B cell (primary cell): ENCODE data around the gene SERPINB1. TPM values are rescaled to one million over a fixed set of nuclear protein-coding genes. Genes with fewer than 3 reads are reported as not detected.

ENCODE experiments used
- ATAC-seq: fragments of 200-7000 bp; cut with Tn5 transposase; one replicate; pipeline ENCODE4 v1.10.0; 2021; ENCODE audit warnings: low read depth, mild to moderate bottlenecking, moderate number of reproducible peaks, moderate library complexity
- CTCF ChIA-PET: fragments of 350-600 bp; sonication (Branson Sonifier 250); formaldehyde crosslinking; loops from one replicate; lab custom pipeline; 2021; ENCODE audit warnings: antibody characterized with exemption, inconsistent platforms; lab: Charles Lee
- POLR2A ChIA-PET: fragments of 350-600 bp; sonication (Branson Sonifier 250); formaldehyde crosslinking; loops from one replicate; lab custom pipeline; 2021; ENCODE audit warnings: antibody characterized with exemption; lab: Charles Lee
- DNase-seq: peaks from one replicate; pipeline ENCODE4 v3.0.0; 2013
- H2AFZ ChIP-seq: 2 replicates; pipeline ENCODE4 v1.6.1; 2012; ENCODE audit warnings: mild to moderate bottlenecking, low read depth, low read length; ENCODE audit not compliant: insufficient read depth, poor library complexity, severe bottlenecking
- H3K27ac ChIP-seq, 2 donors: 1 replicate in 1 of 2; 2 replicates in 1 of 2; pipeline ENCODE4 v1.5.1; 2012 to 2013; ENCODE audit warnings: low read length in 2 of 2, mild to moderate bottlenecking in 2 of 2, moderate library complexity in 1 of 2
- H3K27me3 ChIP-seq, 4 experiments: fragments of 200-600 bp in 1 of 4; sonication (generic) in 1 of 4; replicated peaks in 1 of 4; 1 replicate in 2 of 4; 2 replicates in 2 of 4; pipeline versions ENCODE4 v1.6.1 to v1.7.0; 2013 to 2016; ENCODE audit warnings: low read length in 3 of 4, mild to moderate bottlenecking in 2 of 4, mixed read lengths in 1 of 4, moderate library complexity in 1 of 4; ENCODE audit not compliant: insufficient read depth in 4 of 4, control insufficient read depth in 3 of 4; ENCODE audit errors: control extremely low read depth in 1 of 4
- H3K36me3 ChIP-seq, 2 experiments: replicated peaks in 1 of 2; 1 replicate in 1 of 2; 2 replicates in 1 of 2; pipeline versions ENCODE4 v1.6.1 to v1.7.1; 2013; ENCODE audit warnings: low read length in 1 of 2; ENCODE audit not compliant: insufficient read depth in 2 of 2, control insufficient read depth in 1 of 2; ENCODE audit errors: control extremely low read depth in 1 of 2, extremely low read depth in 1 of 2
- H3K4me1 ChIP-seq, 2 donors: fragments of 200-600 bp in 1 of 2; sonication (generic) in 1 of 2; 1 replicate in 1 of 2; 2 replicates in 1 of 2; pipeline versions ENCODE4 v1.5.1 to v1.6.1; 2013 to 2017; ENCODE audit warnings: low read length in 2 of 2; ENCODE audit not compliant: control insufficient read depth in 2 of 2, insufficient read depth in 2 of 2
- H3K4me2 ChIP-seq: replicated peaks from 2 replicates; pipeline ENCODE3; 2012; ENCODE audit warnings: mild to moderate bottlenecking, low read depth, low read length; ENCODE audit not compliant: poor library complexity, severe bottlenecking
- H3K4me3 ChIP-seq, 5 experiments: fragments of 200-600 bp in 1 of 5; sonication (generic) in 1 of 5; 1 replicate in 3 of 5; 2 replicates in 2 of 5; pipeline versions ENCODE4 v1.5.1 to v1.7.0; 2011 to 2016; ENCODE audit warnings: low read length in 4 of 5, mild to moderate bottlenecking in 4 of 5, low read depth in 2 of 5, control low read depth in 1 of 5, moderate library complexity in 1 of 5; ENCODE audit not compliant: insufficient read depth in 1 of 5; ENCODE audit errors: control extremely low read depth in 1 of 5, extremely low read depth in 1 of 5
- H3K79me2 ChIP-seq: fragments of 200-600 bp; sonication (generic); one replicate; pipeline ENCODE4 v1.6.0; 2016; ENCODE audit warnings: low read length; ENCODE audit not compliant: control insufficient read depth, insufficient read depth
- H3K9ac ChIP-seq: fragments of 200-600 bp; sonication (generic); 2 replicates; pipeline ENCODE4 v1.6.1; 2017; ENCODE audit warnings: mild to moderate bottlenecking, low read length, moderate library complexity
- H3K9me3 ChIP-seq, 3 donors: one replicate each; pipeline versions ENCODE4 v1.6.1 to v1.7.1; 2013; ENCODE audit warnings: low read length in 2 of 3; ENCODE audit not compliant: control insufficient read depth in 2 of 3, insufficient read depth in 1 of 3; ENCODE audit errors: control extremely low read depth in 1 of 3
- H4K20me1 ChIP-seq: 2 replicates; pipeline ENCODE4 v1.6.0; 2012; ENCODE audit warnings: mild to moderate bottlenecking, low read length; ENCODE audit not compliant: insufficient read depth, control insufficient read depth, poor library complexity, severe bottlenecking
- H3K27ac Mint-ChIP-seq: one replicate; pipeline ENCODE4 v1.8.0; 2021; ENCODE audit warnings: mixed read lengths
- H3K27me3 Mint-ChIP-seq: one replicate; pipeline ENCODE4 v1.8.0; 2021; ENCODE audit warnings: mixed read lengths
- H3K4me1 Mint-ChIP-seq: one replicate; pipeline ENCODE4 v1.8.0; 2021; ENCODE audit warnings: mixed read lengths
- H3K4me3 Mint-ChIP-seq: one replicate; pipeline ENCODE4 v1.8.0; 2021; ENCODE audit warnings: mixed read lengths
- H3K9me3 Mint-ChIP-seq: one replicate; pipeline ENCODE4 v1.8.0; 2022; ENCODE audit warnings: mixed read lengths; ENCODE audit not compliant: insufficient read depth
- CTCF ChIP-seq: fragments of 200-600 bp; IDR thresholded peaks from one replicate; pipeline ENCODE4 v1.8.0; 2022; ENCODE audit warnings: antibody characterized with exemption, mild to moderate bottlenecking
- EZH2 ChIP-seq: IDR thresholded peaks from 2 replicates; pipeline ENCODE4 v1.6.1; 2012; ENCODE audit warnings: borderline replicate concordance, low read depth, mild to moderate bottlenecking, moderate library complexity, low read length; ENCODE audit not compliant: insufficient read depth, poor library complexity, severe bottlenecking
- WGBS: methylation state at CpG from one replicate; pipeline ENCODE4 v1.1.5; 2013; ENCODE audit warnings: missing lambda C conversion rate; ENCODE audit not compliant: insufficient coverage; 5-methylcytosine and 5-hydroxymethylcytosine counted together
- intact Hi-C: fragments of 100-400 bp; cut with micrococcal nuclease; formaldehyde crosslinking; loops from one replicate; pipeline ENCODE4 v1.10.0; 2022
- polyA plus RNA-seq: library from polyadenylated mRNA; depleted of rRNA; stranded (reverse); fragments of >200 nt; gene quantifications from 2 replicates; pipeline ENCODE4 v1.2.3, GENCODE V29; 2012
- total RNA-seq, 2 donors: library from RNA; stranded (reverse); fragments of 120-200 nt in 1 of 2; gene quantifications; 1 replicate in 1 of 2; 2 replicates in 1 of 2; pipeline versions ENCODE4 v1.2.3 to v1.2.4, GENCODE V29; 2013 to 2022

Gene SERPINB1
- total and polyA plus RNA-seq, 2 donors (not counting 1 experiment from before 2014, with no cell fraction given): 23.2 to 52.5 TPM

GRCh38 chr6:2876210-2877056 is 34.8 kb upstream of the SERPINB1 start:
- TF ChIP-seq CTCF (no peak), EZH2 (no peak)
- ChIA-PET CTCF (interaction anchor here (1.0 to 3.9 kb wide), 10 partner anchors 8 to 114 kb away, joined by 3 to 20 read pairs (median 5); no protein-coding TSS in a partner anchor), POLR2A (interaction anchor here (1.3 to 2.9 kb wide), 5 partner anchors 8 to 30 kb away, joined by 3 to 13 read pairs (median 6); no protein-coding TSS in a partner anchor)
- Histone ChIP-seq H3K4me2 (peak overlapping the region; percentile 91), H3K27ac (peak overlapping the region; percentile 91 to 94), H3K27me3 (no peaks in the 10 kb centered on the region), H3K4me3 (peak overlapping the region; percentile 44 to 64 (median 58)), H3K4me1 (peaks cover 73 to 75% of the 10 kb centered on the region in 2 donors), H3K9ac (peak overlapping the region; percentile 70), H2AFZ (peak overlapping the region; percentile 61), H3K36me3 (no peaks in the 10 kb centered on the region), H3K9me3 (no peaks in the 10 kb centered on the region), H4K20me1 (no peaks in the 10 kb centered on the region), H3K79me2 (peaks cover 86% of the 10 kb centered on the region)
- intact Hi-C loops: loop anchor here (1.0 kb wide), 1 partner anchor 13 kb away; no protein-coding TSS in a partner anchor
- WGBS: 11% methylated on average over 17 of the region's 25 CpGs
- Mint-ChIP-seq H3K9me3 (peaks cover 4% of the 10 kb centered on the region), H3K27me3 (no peaks in the 10 kb centered on the region), H3K4me3 (peak overlapping the region; percentile 91), H3K27ac (peak overlapping the region; percentile 97), H3K4me1 (peaks cover 85% of the 10 kb centered on the region)
- peak; percentile 15 for ATAC-seq
- DNase-seq: peak; percentile 58
